Body of pancreas (tissue), 4 donors: ENCODE measurements around the gene BPIFB2.

Experiments used
- CTCF ChIP-seq, 7 experiments: fragments of 450-650 bp in 4 of 7; fragments of 200-600 bp in 3 of 7; sonication (generic) in 3 of 7; IDR thresholded peaks; one replicate each; pipeline ENCODE4 v1.5.1; 2016 to 2019; ENCODE audit warnings: antibody characterized with exemption in 7 of 7
- POLR2A ChIP-seq, 3 donors: fragments of 450-650 bp; IDR thresholded peaks; one replicate each; pipeline ENCODE4 v1.6.1; 2016; ENCODE audit warnings: antibody characterized with exemption in 3 of 3, mild to moderate bottlenecking in 2 of 3

DNA sequence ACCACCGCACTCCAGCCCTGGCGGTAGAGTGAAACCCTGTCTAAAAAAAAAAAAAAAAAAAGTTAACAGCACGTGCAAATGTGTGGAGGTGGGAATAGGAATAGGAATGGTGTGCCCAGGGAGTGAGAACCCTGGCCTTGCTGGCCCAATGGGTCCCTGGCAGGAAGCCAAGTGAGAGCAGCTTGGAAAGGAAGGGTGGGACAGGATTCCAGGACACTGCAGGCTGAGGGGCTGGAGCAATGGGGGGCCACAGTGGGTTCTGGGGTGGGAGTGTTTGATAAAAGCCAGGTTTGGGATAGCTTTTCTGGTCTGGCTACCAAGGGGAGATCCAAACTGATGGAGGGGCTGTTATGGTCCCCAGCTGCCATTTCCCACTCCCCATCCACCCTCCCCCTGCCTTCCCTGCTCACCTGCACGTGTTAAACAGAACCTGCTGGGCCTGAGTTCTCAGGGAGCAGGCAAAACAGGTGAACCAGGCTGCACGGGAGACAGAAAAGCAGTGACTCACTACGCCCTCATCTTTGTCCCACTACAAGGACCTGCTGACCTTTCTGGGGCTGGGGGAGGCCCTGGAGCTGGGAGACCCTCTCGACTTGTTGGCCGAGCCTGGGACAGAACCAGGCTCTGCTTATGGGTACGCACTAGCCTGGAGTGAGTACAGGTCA is 6.6 kb upstream of the BPIFB2 start:
- TF ChIP-seq CTCF (IDR thresholded peaks at IDR 0.05) (no peak), POLR2A (IDR thresholded peaks at IDR 0.05) (no peak)
